MM.1S (cell line): ENCODE data around the gene PLXNA2.

Experiments
- DNase-seq: peaks from one replicate; pipeline ENCODE4 v3.0.0-alpha.2; 2015
- H2AFZ ChIP-seq: fragments of 300-600 bp; sonication (generic); 2 replicates; pipeline ENCODE4 v1.6.0; 2016; ENCODE audit warnings: antibody characterized with exemption, low read length
- H3F3A ChIP-seq: fragments of 300-600 bp; sonication (generic); 2 replicates; pipeline ENCODE4 v1.6.1; 2016; ENCODE audit warnings: mild to moderate bottlenecking, antibody characterized with exemption, low read length, moderate library complexity, mixed read lengths; ENCODE audit not compliant: insufficient read depth
- H3K27ac ChIP-seq: fragments of 300-600 bp; sonication (generic); 2 replicates; pipeline ENCODE4 v1.5.1; 2016; ENCODE audit warnings: mild to moderate bottlenecking, low read length
- H3K27me3 ChIP-seq: fragments of 300-600 bp; sonication (generic); replicated peaks from 2 replicates; pipeline ENCODE4 v1.6.0; 2016; ENCODE audit warnings: low read length; ENCODE audit not compliant: insufficient read depth
- H3K36me3 ChIP-seq: fragments of 300-600 bp; sonication (generic); replicated peaks from 2 replicates; pipeline ENCODE4 v1.6.1; 2016; ENCODE audit warnings: mild to moderate bottlenecking, low read length, mixed read lengths; ENCODE audit not compliant: insufficient read depth
- H3K4me1 ChIP-seq: fragments of 300-600 bp; sonication (generic); 2 replicates; pipeline ENCODE4 v1.6.1; 2016; ENCODE audit warnings: low read length, mixed read lengths
- H3K4me2 ChIP-seq: fragments of 300-600 bp; sonication (generic); 2 replicates; pipeline ENCODE4 v1.6.0; 2016; ENCODE audit warnings: low read depth, low read length
- H3K4me3 ChIP-seq: fragments of 300-600 bp; sonication (generic); 2 replicates; pipeline ENCODE4 v1.5.1; 2016; ENCODE audit warnings: low read length, mixed read lengths
- H3K79me2 ChIP-seq: fragments of 300-600 bp; sonication (generic); 2 replicates; pipeline ENCODE4 v1.6.1; 2016; ENCODE audit warnings: mixed run types, low read length, mixed read lengths
- H3K9ac ChIP-seq: fragments of 300-600 bp; sonication (generic); 2 replicates; pipeline ENCODE4 v1.6.1; 2016; ENCODE audit warnings: low read length, mixed read lengths
- H3K9me2 ChIP-seq: fragments of 300-600 bp; sonication (generic); replicated peaks from 2 replicates; pipeline ENCODE4 v1.6.1; 2016; ENCODE audit warnings: mild to moderate bottlenecking, low read length, mixed read lengths; ENCODE audit not compliant: insufficient read depth
- H3K9me3 ChIP-seq: fragments of 300-600 bp; sonication (generic); replicated peaks from 2 replicates; pipeline ENCODE4 v1.6.1; 2016; ENCODE audit warnings: mild to moderate bottlenecking, low read length, mixed read lengths; ENCODE audit not compliant: insufficient read depth
- H4K20me1 ChIP-seq: fragments of 300-600 bp; sonication (generic); 2 replicates; pipeline ENCODE4 v1.6.1; 2016; ENCODE audit warnings: mild to moderate bottlenecking, low read length, moderate library complexity, mixed read lengths; ENCODE audit not compliant: insufficient read depth
- EZH2 ChIP-seq: fragments of 300-600 bp; sonication (generic); optimal IDR thresholded peaks from 2 replicates; pipeline ENCODE3; 2017; ENCODE audit warnings: low read depth, mild to moderate bottlenecking, antibody characterized with exemption, low read length, mixed read lengths
- EZH2phosphoT487 ChIP-seq: fragments of 300-600 bp; sonication (generic); IDR thresholded peaks from 2 replicates; pipeline ENCODE4 v1.6.1; 2018; ENCODE audit warnings: antibody characterized with exemption, low read length
- TF ChIP-seq, protein P1 (sequence below): fragments of 300-600 bp; sonication (generic); IDR thresholded peaks from 2 replicates; pipeline ENCODE4 v1.5.1; 2016; ENCODE audit warnings: antibody characterized with exemption, low read length, mixed read lengths

PLXNA2 gene

DNA sequence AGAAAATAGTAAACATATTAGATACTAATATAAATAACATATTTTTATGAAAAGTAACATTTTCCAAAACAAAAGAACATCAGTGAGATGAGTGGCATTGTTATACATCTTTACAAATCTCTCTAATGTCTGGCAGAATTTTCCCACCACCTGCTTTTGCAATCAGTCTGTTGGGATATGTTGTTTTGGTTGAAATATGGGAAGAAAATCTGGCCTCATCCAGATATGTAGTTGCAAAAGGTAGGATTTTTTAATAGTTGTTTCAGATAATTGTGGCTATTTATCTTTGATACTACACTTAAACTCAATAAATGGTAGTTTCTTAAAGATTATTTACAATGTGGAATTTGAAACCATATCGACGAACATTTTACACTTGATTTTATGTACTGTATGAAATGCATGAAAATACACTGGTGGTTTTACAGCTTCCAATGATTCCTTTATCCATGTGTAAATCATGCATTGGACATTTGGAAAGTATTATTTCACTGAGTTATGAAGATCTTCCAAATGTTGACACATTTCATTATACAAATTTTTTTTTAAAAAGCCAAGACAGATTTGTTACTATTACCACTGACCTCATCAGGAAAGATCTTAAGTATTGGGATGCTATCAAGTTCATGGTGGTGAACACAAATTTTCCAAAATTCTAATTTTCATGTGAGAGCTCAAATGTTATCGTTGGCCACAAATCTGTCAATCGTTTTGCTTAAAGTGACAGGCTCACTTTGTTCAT lies 259.2 kb downstream of the PLXNA2 start:
- Histone ChIP-seq H3K9ac (no peak overlapping the region), H3F3A (no peaks in the 10 kb centered on the region), H3K4me3 (no peak overlapping the region), H4K20me1 (no peaks in the 10 kb centered on the region), H3K79me2 (no peaks in the 10 kb centered on the region), H3K36me3 (no peaks in the 10 kb centered on the region), H2AFZ (no peak overlapping the region), H3K9me2 (no peaks in the 10 kb centered on the region), H3K27ac (no peak overlapping the region), H3K27me3 (peaks cover 3% of the 10 kb centered on the region; the same call in 1 of the 2 replicates), H3K4me1 (no peaks in the 10 kb centered on the region), H3K4me2 (no peak overlapping the region), H3K9me3 (no peaks in the 10 kb centered on the region)
- no peak for DNase-seq
- TF ChIP-seq EZH2 (no peak), EZH2phosphoT487 (no peak)
- TF ChIP-seq, protein P1, sequence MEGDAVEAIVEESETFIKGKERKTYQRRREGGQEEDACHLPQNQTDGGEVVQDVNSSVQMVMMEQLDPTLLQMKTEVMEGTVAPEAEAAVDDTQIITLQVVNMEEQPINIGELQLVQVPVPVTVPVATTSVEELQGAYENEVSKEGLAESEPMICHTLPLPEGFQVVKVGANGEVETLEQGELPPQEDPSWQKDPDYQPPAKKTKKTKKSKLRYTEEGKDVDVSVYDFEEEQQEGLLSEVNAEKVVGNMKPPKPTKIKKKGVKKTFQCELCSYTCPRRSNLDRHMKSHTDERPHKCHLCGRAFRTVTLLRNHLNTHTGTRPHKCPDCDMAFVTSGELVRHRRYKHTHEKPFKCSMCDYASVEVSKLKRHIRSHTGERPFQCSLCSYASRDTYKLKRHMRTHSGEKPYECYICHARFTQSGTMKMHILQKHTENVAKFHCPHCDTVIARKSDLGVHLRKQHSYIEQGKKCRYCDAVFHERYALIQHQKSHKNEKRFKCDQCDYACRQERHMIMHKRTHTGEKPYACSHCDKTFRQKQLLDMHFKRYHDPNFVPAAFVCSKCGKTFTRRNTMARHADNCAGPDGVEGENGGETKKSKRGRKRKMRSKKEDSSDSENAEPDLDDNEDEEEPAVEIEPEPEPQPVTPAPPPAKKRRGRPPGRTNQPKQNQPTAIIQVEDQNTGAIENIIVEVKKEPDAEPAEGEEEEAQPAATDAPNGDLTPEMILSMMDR = no peak

- Histone ChIP-seq H4K20me1 (no peaks in the 10 kb centered on the region), H3K4me2 (no peak overlapping the region), H3K36me3 (no peaks in the 10 kb centered on the region), H3K27ac (no peak overlapping the region), H3K4me3 (no peak overlapping the region), H3K9me3 (no peaks in the 10 kb centered on the region), H2AFZ (no peak overlapping the region), H3F3A (no peaks in the 10 kb centered on the region), H3K27me3 (no peaks in the 10 kb centered on the region), H3K9ac (no peak overlapping the region), H3K9me2 (no peaks in the 10 kb centered on the region), H3K79me2 (no peaks in the 10 kb centered on the region), H3K4me1 (no peaks in the 10 kb centered on the region)
- no peak for DNase-seq
- no peak for TF ChIP-seq EZH2phosphoT487
- TF ChIP-seq, protein P1 = no peak
- TF ChIP-seq EZH2 = no peak
These were observed 261.0 kb downstream of the PLXNA2 start for GRCh38 chr1:207983044-207983635.

DNA sequence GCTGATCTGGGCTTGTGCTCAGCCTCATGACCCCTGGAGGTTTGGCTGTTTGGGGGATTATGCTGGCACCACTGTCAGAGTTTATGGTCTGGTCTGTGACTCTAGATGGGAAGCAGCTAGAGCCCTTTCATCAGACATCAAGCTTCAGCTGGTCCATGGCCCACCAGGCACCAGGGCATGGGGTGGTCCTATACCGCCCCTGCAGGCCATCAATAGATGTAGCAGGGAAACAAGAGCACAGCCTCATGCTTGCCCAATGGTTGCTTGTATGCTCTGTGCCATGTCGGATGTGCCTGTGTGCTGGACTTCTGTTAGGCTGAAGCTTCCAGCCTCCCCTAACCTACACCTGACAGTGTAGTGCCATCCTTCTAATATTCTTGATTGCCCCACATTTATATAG lies 262.2 kb downstream of the PLXNA2 start:
- Histone ChIP-seq H3K9me3 (no peaks in the 10 kb centered on the region), H3F3A (no peaks in the 10 kb centered on the region), H3K79me2 (no peaks in the 10 kb centered on the region), H4K20me1 (no peaks in the 10 kb centered on the region), H3K9ac (no peak overlapping the region), H2AFZ (no peak overlapping the region), H3K27me3 (no peaks in the 10 kb centered on the region), H3K4me3 (no peak overlapping the region), H3K9me2 (no peaks in the 10 kb centered on the region), H3K4me2 (no peak overlapping the region), H3K27ac (no peak overlapping the region), H3K36me3 (no peaks in the 10 kb centered on the region), H3K4me1 (no peaks in the 10 kb centered on the region)
- DNase-seq = peak; percentile 22
- TF ChIP-seq, protein P1 = peak; percentile 64
- TF ChIP-seq EZH2phosphoT487 = no peak
